ENCODE data around the gene ARHGAP6. TPM values are rescaled to one million over a fixed set of nuclear protein-coding genes. Genes with fewer than 3 reads are reported as not detected.
"Not testable (repeated sequence)": the region's sequence is repeated elsewhere in the genome, so short reads cannot be mapped to it uniquely, and the experiment has no call there.

Gene ARHGAP6
- total RNA-seq, 1 donor from 2014 or later, result 33.6 TPM

DNA sequence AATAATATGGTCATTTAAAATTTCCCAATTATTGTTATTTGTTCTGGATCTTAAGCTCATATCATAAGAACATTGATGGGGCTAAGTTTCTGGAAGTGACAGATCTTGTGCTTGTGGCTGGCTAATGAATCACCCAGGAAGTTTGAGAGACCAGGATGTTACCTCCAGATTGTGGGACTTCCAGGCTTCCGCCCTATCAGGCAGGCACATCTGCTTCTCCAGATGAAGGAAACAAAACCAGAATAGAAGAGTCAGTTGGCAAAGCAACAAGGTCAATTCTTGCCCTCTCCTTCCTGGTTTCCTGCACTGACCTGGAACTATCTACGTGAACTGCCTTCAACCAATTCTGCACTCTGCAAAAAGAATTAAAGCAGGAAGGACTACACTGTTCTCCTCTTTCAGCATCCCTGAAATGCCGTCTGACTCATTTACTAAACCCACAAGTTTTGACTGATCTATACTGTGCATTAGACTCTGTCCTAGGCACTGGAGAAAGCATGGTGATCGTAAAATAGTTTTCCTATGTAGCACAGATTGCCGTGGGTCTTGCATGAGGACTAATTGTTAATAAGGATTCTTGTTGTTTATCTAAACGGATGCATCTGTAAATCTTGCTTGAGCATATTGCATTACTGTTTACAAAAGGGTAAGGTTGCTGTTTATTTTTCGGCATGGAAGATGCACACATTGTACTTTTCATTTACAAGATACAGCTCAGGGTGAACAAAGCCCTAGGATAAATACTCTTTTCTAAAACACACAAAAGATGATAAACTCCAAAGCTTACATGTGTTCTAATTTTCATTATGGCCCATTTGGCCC lies 297.9 kb downstream of the ARHGAP6 start:
- no peaks in the 10 kb centered on the region for H3K4me1 ChIP-seq
- TF ChIP-seq CTCF (IDR thresholded peaks at IDR 0.05), result no peak
- no peaks in the 10 kb centered on the region for H3K36me3 ChIP-seq
- no peak overlapping the region for H3K4me3 ChIP-seq
- DNase-seq (ENCODE audit: low spot score in 2 of 2), result no peak
- no peaks in the 10 kb centered on the region for H3K27me3 ChIP-seq
- intact Hi-C loops (cut with DNase I), result no loop called here
- no peak overlapping the region for H3K27ac ChIP-seq
- H3K9me3 ChIP-seq, result no peaks in the 10 kb centered on the region

- H3K4me1 ChIP-seq, result no peaks in the 10 kb centered on the region
- no peak for TF ChIP-seq CTCF (IDR thresholded peaks at IDR 0.05)
- intact Hi-C loops (cut with DNase I), result no loop called here
- H3K27me3 ChIP-seq, result no peaks in the 10 kb centered on the region
- no peak overlapping the region for H3K4me3 ChIP-seq
- no peak for DNase-seq (ENCODE audit: low spot score in 2 of 2)
- H3K27ac ChIP-seq, result no peak overlapping the region
- no peaks in the 10 kb centered on the region for H3K9me3 ChIP-seq
- no peaks in the 10 kb centered on the region for H3K36me3 ChIP-seq
These were observed 298.6 kb downstream of the ARHGAP6 start for GRCh38 chrX:11366998-11367595.

DNA sequence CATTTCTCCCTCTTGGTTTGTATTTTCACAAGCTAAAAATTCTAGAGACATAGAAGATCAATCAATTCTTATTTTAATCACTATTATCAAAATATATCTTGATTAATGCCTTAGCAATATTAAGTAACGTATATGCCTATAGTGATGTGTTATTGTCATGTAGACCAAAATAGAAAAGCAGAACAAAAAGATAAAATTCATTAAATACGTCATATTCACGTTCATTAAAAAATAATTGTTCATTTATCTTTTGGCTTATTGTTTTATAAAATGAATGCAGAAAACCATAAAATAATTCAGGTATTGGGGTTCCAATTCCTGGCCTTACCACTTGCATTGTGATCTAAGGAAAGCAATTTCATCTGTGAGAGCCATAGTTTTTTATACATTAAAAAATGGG lies 300.3 kb downstream of the ARHGAP6 start:
- intact Hi-C loops (cut with DNase I), result no loop called here
- H3K9me3 ChIP-seq, result no peaks in the 10 kb centered on the region

DNA sequence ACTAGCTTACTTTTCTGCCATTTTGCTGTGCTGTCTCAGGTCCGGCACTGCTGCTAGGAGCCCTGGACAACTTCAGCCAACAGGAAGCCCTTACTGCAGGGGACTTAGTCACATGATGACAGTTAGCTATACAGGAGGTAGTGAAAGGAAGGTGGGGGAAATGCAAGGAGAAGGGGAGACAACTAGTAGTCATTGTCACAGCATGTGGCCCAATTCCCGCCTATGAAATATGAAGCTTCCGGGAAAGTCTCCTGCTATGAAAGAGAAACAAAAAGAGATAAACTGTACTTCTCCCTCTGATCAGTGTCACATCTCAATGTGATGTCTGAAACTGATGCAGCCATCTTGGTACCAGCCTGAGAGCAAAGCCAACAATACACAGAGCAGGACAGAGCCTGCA lies 300.9 kb downstream of the ARHGAP6 start:
- H3K4me3 ChIP-seq, result no peak overlapping the region
- H3K4me1 ChIP-seq, result no peaks in the 10 kb centered on the region
- intact Hi-C loops (cut with DNase I), result no loop called here
- H3K27ac ChIP-seq, result no peak overlapping the region
- no peaks in the 10 kb centered on the region for H3K9me3 ChIP-seq
- no peak for TF ChIP-seq CTCF (IDR thresholded peaks at IDR 0.05)
- H3K36me3 ChIP-seq, result no peaks in the 10 kb centered on the region
- H3K27me3 ChIP-seq, result no peaks in the 10 kb centered on the region
- DNase-seq (ENCODE audit: low spot score in 2 of 2), result no peak

More for the DNA sequence above, 300.3 kb downstream of the ARHGAP6 start:
- Histone ChIP-seq H3K27me3 (no peaks in the 10 kb centered on the region), H3K27ac (no peak overlapping the region), H3K36me3 (no peaks in the 10 kb centered on the region), H3K4me3 (no peak overlapping the region), H3K4me1 (no peaks in the 10 kb centered on the region)
- no peak for DNase-seq (ENCODE audit: low spot score in 2 of 2)
- no peak for TF ChIP-seq CTCF (IDR thresholded peaks at IDR 0.05)

DNA sequence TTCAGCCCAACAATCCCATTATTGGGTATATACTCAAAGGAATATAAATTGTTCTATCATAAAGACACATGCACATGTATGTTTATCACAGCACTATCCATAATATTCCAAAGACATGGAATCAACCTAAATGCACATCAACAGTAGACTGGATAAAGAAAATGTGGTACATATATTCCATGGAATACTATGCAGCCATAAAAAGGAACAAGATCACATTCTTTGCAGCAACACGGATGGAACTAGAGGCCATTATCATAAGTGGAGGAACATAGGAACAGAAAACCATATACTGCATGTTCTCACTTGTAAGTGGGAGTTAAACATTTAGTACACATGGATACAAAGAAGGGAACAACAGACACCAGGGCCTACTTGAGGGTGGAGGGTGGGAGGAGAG lies 301.9 kb downstream of the ARHGAP6 start:
- H3K9me3 ChIP-seq; intact Hi-C loops (cut with DNase I); H3K4me3 ChIP-seq; DNase-seq (ENCODE audit: low spot score in 2 of 2); H3K27ac ChIP-seq; H3K36me3 ChIP-seq; H3K27me3 ChIP-seq; H3K4me1 ChIP-seq: not testable (repeated sequence)

DNA sequence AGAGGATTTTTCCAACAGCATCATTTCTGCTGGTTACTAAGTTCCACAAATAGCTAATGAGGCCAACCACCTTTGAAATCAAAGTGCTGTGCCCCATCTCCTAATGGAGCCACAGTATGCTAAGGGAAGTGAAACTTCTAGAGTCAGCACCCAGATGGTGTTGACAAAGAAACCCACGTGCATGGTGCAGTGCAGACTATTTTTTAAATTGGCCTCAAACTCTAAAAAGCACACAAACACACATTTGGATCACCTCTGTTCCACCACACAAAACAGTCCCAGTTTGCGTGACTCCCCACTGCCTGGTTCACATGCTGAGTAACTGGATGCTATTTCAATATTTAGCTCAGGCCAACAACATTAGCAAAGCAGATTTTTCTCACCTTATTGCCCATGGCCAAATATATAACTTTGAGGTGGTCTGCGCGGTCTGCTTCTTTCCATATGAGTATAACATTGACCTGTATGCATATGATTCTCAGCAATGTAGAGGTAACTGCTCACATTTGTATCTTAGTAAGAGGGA lies 302.6 kb downstream of the ARHGAP6 start:
- H3K36me3 ChIP-seq, result no peaks in the 10 kb centered on the region
- no peak for DNase-seq (ENCODE audit: low spot score in 2 of 2)
- no peak overlapping the region for H3K27ac ChIP-seq
- no peak for TF ChIP-seq CTCF (IDR thresholded peaks at IDR 0.05)
- no peaks in the 10 kb centered on the region for H3K4me1 ChIP-seq
- no peaks in the 10 kb centered on the region for H3K27me3 ChIP-seq
- no peak overlapping the region for H3K4me3 ChIP-seq
- H3K9me3 ChIP-seq, result no peaks in the 10 kb centered on the region
- intact Hi-C loops (cut with DNase I), result no loop called here

- intact Hi-C loops (cut with DNase I); H3K4me1 ChIP-seq; H3K27ac ChIP-seq; H3K36me3 ChIP-seq; DNase-seq (ENCODE audit: low spot score in 2 of 2); H3K4me3 ChIP-seq; H3K9me3 ChIP-seq; H3K27me3 ChIP-seq: not testable (repeated sequence)
These were observed 304.1 kb downstream of the ARHGAP6 start for GRCh38 chrX:11361666-11362065.

- H3K9me3 ChIP-seq; H3K27me3 ChIP-seq; H3K4me1 ChIP-seq; H3K4me3 ChIP-seq; H3K36me3 ChIP-seq; DNase-seq (ENCODE audit: low spot score in 2 of 2); intact Hi-C loops (cut with DNase I); H3K27ac ChIP-seq: not testable (repeated sequence)
These were observed 309.8 kb downstream of the ARHGAP6 start for GRCh38 chrX:11355944-11356343.

Measured in ascending aorta (tissue), 2 donors.